Measurements from ENCODE around the gene CYP2D6.

The CYP2D6 gene

GRCh38 chr22:42079319-42080251, 51.0 kb downstream of the CYP2D6 start, which contains the start of gene SMDT1:
SMDT1 (plus strand) TSS chr22:42079700; CDS start chr22:42079769, 69 bp downstream.
- FAIRE-seq = peak; percentile 95

- FAIRE-seq = no peak
These were observed 51.9 kb downstream of the CYP2D6 start for GRCh38 chr22:42078469-42079318.

GRCh38 chr22:42077486-42078125, 53.0 kb downstream of the CYP2D6 start:
- no peak for FAIRE-seq

- FAIRE-seq = no peak
These were observed 53.7 kb downstream of the CYP2D6 start for GRCh38 chr22:42076764-42077485.

Measured in endometrium (tissue), 2 donors.